Breast epithelium (tissue), 3 donors: ENCODE measurements around the gene PSME4.

Source experiments
- POLR2A ChIP-seq: fragments of 450-650 bp; IDR thresholded peaks from one replicate; pipeline ENCODE4 v1.6.1; 2016; ENCODE audit warnings: antibody characterized with exemption, mild to moderate bottlenecking, moderate library complexity
- TF ChIP-seq, protein P1 (sequence below), 3 donors: fragments of 450-650 bp; IDR thresholded peaks; one replicate each; pipeline ENCODE4 v1.5.1; 2016 to 2017; ENCODE audit warnings: antibody characterized with exemption in 3 of 3, mild to moderate bottlenecking in 3 of 3, moderate library complexity in 3 of 3

DNA sequence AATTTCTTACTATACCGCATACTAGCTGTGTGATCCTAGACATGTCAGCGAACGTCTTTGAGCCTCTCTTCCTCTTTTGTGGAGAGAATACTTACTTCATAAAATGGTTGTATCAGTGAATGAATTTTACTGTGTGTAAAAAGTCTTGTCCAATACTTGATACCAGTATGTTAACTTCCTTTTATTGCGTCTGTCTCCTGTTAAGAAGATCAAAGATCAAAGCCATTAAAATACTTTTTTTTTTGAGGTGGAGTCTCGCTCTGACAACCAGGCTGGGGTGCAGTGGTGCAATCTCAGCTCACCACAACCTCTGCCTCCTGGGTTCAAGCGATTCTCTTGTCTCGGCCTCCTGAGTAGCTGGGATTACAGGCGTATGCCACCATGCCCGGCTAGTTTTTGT lies 150.7 kb downstream of the PSME4 start:
- no peak for TF ChIP-seq POLR2A
- TF ChIP-seq, protein P1, sequence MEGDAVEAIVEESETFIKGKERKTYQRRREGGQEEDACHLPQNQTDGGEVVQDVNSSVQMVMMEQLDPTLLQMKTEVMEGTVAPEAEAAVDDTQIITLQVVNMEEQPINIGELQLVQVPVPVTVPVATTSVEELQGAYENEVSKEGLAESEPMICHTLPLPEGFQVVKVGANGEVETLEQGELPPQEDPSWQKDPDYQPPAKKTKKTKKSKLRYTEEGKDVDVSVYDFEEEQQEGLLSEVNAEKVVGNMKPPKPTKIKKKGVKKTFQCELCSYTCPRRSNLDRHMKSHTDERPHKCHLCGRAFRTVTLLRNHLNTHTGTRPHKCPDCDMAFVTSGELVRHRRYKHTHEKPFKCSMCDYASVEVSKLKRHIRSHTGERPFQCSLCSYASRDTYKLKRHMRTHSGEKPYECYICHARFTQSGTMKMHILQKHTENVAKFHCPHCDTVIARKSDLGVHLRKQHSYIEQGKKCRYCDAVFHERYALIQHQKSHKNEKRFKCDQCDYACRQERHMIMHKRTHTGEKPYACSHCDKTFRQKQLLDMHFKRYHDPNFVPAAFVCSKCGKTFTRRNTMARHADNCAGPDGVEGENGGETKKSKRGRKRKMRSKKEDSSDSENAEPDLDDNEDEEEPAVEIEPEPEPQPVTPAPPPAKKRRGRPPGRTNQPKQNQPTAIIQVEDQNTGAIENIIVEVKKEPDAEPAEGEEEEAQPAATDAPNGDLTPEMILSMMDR (IDR thresholded peaks at IDR 0.05) = no peak
